Loucy (cell line): ENCODE measurements around the gene CCDC69.

Source experiments
- H2AFZ ChIP-seq: fragments of 200-600 bp; sonication (generic); 2 replicates; pipeline ENCODE4 v1.6.0; 2016; ENCODE audit warnings: antibody characterized with exemption, mild to moderate bottlenecking, low read length, moderate library complexity
- H3F3A ChIP-seq: fragments of 200-600 bp; 2 replicates; pipeline ENCODE4 v1.6.0; 2016; ENCODE audit warnings: antibody characterized with exemption, low read depth, mild to moderate bottlenecking
- H3K27me3 ChIP-seq: fragments of 200-600 bp; sonication (generic); 2 replicates; pipeline ENCODE4 v1.6.1; 2014; ENCODE audit warnings: low read length, mild to moderate bottlenecking; ENCODE audit not compliant: insufficient read depth, poor library complexity, severe bottlenecking
- H3K36me3 ChIP-seq: fragments of 200-600 bp; sonication (generic); 2 replicates; pipeline ENCODE4 v1.6.1; 2016; ENCODE audit warnings: low read length; ENCODE audit not compliant: insufficient read depth
- H3K4me1 ChIP-seq: fragments of 200-600 bp; sonication (generic); 2 replicates; pipeline ENCODE4 v1.5.1; 2014; ENCODE audit warnings: low read length, mild to moderate bottlenecking; ENCODE audit not compliant: insufficient read depth, poor library complexity, severe bottlenecking
- H3K4me2 ChIP-seq: fragments of 200-600 bp; sonication (generic); 2 replicates; pipeline ENCODE4 v1.6.0; 2014; ENCODE audit warnings: antibody characterized with exemption, low read length, low read depth, mild to moderate bottlenecking; ENCODE audit not compliant: poor library complexity, severe bottlenecking
- H3K4me3 ChIP-seq: fragments of 200-600 bp; sonication (generic); 2 replicates; pipeline ENCODE4 v1.5.1; 2014; ENCODE audit warnings: low read length, mild to moderate bottlenecking, mixed read lengths; ENCODE audit not compliant: poor library complexity, severe bottlenecking
- H3K79me2 ChIP-seq: fragments of 200-600 bp; sonication (generic); 2 replicates; pipeline ENCODE4 v1.6.1; 2014; ENCODE audit warnings: low read length; ENCODE audit not compliant: insufficient read depth
- H3K9ac ChIP-seq: fragments of 200-600 bp; sonication (generic); 2 replicates; pipeline ENCODE4 v1.6.0; 2014; ENCODE audit warnings: mild to moderate bottlenecking, low read depth, low read length, moderate library complexity; ENCODE audit not compliant: poor library complexity, severe bottlenecking
- H3K9me2 ChIP-seq: fragments of 200-600 bp; sonication (generic); replicated peaks from 2 replicates; pipeline ENCODE4 v1.6.1; 2016; ENCODE audit warnings: low read depth, low read length, mixed read lengths
- H3K9me3 ChIP-seq: fragments of 200-600 bp; sonication (generic); 2 replicates; pipeline ENCODE4 v1.6.1; 2014; ENCODE audit warnings: mild to moderate bottlenecking, antibody characterized with exemption, low read length, low read depth; ENCODE audit not compliant: insufficient read depth
- H4K20me1 ChIP-seq: fragments of 200-600 bp; sonication (generic); 2 replicates; pipeline ENCODE4 v1.6.0; 2014; ENCODE audit warnings: antibody characterized with exemption, low read length, mild to moderate bottlenecking; ENCODE audit not compliant: insufficient read depth, poor library complexity, severe bottlenecking
- EZH2phosphoT487 ChIP-seq: fragments of 200-600 bp; IDR thresholded peaks from 2 replicates; pipeline ENCODE4 v1.6.1; 2018; ENCODE audit warnings: antibody characterized with exemption, mild to moderate bottlenecking, moderate library complexity, borderline replicate concordance
- TF ChIP-seq, protein P1 (sequence below): fragments of 200-600 bp; sonication (generic); conservative IDR thresholded peaks from 2 replicates; pipeline ENCODE4 v1.5.1; 2014; ENCODE audit warnings: mild to moderate bottlenecking, antibody characterized with exemption, low read length

Gene CCDC69

DNA sequence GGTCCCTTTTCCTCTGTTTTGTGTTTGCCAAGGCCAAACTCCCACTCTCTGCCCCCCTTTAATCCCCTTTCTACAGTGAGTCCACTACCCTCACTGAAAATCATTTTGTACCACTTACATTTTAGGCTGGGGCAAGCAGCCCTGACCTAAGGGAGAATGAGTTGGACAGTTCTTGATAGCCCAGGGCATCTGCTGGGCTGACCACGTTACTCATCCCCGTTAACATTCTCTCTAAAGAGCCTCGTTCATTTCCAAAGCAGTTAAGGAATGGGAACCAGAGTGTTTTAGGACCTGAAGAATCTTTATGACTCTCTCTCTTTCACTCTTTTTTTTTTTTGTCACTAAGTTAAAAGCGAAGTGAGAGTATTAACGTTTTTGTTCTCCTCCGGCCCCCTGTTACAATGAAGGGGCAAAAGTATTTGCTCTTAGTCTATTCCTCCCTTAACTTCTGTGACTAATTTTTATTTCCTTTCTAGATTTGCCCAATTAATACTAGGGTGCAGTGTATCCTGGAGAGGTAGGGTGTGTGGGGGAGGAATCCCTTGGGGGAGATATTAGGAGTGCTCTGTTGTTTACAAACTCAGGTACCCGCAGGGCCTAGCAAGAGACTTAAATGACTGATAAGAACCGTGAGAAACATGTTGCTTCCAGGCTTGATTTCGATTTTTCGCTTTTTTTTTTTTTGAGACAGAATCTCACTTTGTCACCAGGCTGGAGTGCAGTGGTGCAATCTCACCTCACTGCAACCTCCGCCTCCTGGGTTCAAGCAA lies 43.8 kb upstream of the CCDC69 start:
- Histone ChIP-seq H3K9me3 (no peaks in the 10 kb centered on the region), H3K36me3 (peaks cover 9% of the 10 kb centered on the region; the same call in 1 of the 2 replicates), H3K4me2 (no peak overlapping the region), H3K79me2 (no peaks in the 10 kb centered on the region), H2AFZ (no peak overlapping the region), H3K9me2 (no peaks in the 10 kb centered on the region), H3F3A (no peaks in the 10 kb centered on the region), H3K4me1 (no peaks in the 10 kb centered on the region), H3K4me3 (no peak overlapping the region), H3K27me3 (no peaks in the 10 kb centered on the region), H4K20me1 (no peaks in the 10 kb centered on the region), H3K9ac (no peak overlapping the region)
- TF ChIP-seq, protein P1, sequence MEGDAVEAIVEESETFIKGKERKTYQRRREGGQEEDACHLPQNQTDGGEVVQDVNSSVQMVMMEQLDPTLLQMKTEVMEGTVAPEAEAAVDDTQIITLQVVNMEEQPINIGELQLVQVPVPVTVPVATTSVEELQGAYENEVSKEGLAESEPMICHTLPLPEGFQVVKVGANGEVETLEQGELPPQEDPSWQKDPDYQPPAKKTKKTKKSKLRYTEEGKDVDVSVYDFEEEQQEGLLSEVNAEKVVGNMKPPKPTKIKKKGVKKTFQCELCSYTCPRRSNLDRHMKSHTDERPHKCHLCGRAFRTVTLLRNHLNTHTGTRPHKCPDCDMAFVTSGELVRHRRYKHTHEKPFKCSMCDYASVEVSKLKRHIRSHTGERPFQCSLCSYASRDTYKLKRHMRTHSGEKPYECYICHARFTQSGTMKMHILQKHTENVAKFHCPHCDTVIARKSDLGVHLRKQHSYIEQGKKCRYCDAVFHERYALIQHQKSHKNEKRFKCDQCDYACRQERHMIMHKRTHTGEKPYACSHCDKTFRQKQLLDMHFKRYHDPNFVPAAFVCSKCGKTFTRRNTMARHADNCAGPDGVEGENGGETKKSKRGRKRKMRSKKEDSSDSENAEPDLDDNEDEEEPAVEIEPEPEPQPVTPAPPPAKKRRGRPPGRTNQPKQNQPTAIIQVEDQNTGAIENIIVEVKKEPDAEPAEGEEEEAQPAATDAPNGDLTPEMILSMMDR = no peak
- TF ChIP-seq EZH2phosphoT487 = no peak

DNA sequence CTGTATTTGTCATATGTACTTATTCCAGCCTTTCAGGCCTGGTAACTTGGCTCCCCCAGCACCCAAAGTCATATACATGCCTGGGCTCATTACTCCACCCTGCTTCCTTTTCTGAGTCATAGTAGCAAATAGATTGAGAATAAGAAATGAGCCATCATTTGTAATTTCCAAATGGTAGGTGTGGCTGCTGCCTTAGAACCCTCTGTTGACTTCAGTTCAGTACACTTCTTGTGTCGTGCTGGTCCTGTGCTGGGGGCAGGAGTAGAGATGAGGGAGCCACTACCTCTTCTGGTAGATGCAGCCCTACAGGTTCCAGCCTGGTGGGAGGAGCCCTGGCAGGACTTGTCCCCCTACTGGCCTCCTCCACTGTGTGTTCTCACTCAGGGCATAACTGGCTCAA lies 40.2 kb upstream of the CCDC69 start:
- Histone ChIP-seq H4K20me1 (no peaks in the 10 kb centered on the region), H3K9me2 (no peaks in the 10 kb centered on the region), H3K36me3 (peaks cover 9% of the 10 kb centered on the region; the same call in 1 of the 2 replicates), H3K9me3 (no peaks in the 10 kb centered on the region), H3K9ac (no peak overlapping the region), H3K4me1 (no peaks in the 10 kb centered on the region), H3K27me3 (no peaks in the 10 kb centered on the region), H2AFZ (no peak overlapping the region), H3K79me2 (no peaks in the 10 kb centered on the region), H3K4me2 (no peak overlapping the region), H3K4me3 (no peak overlapping the region), H3F3A (no peaks in the 10 kb centered on the region)
- TF ChIP-seq, protein P1 = no peak
- no peak for TF ChIP-seq EZH2phosphoT487

DNA sequence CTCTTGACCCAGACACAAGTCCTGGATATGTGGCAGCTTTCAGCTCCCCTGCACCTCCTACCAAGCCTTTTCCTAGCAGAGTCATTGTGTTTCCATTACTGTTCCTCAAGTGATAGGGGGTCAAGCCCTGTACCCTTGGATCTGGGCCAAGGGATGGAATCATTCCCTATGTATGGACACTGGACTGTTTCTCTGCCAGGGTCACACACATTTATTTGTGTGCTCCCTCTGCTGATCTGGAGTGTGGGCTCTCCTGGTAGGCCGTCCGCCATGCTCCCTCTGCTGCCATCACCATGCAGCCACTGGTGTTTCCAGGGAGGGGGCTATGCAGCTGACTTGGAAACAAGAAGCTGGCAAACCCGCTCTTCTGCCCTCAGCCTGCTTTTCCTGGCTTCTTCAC lies 38.6 kb upstream of the CCDC69 start:
- no peaks in the 10 kb centered on the region for H3F3A ChIP-seq
- no peaks in the 10 kb centered on the region for H3K79me2 ChIP-seq
- no peak overlapping the region for H2AFZ ChIP-seq
- no peaks in the 10 kb centered on the region for H3K9me2 ChIP-seq
- H3K36me3 ChIP-seq = peaks cover 9% of the 10 kb centered on the region; the same call in 1 of the 2 replicates
- H3K4me1 ChIP-seq = no peaks in the 10 kb centered on the region
- H3K9ac ChIP-seq = no peak overlapping the region
- no peaks in the 10 kb centered on the region for H3K27me3 ChIP-seq
- H3K4me3 ChIP-seq = no peak overlapping the region
- no peaks in the 10 kb centered on the region for H3K9me3 ChIP-seq
- H3K4me2 ChIP-seq = no peak overlapping the region
- no peaks in the 10 kb centered on the region for H4K20me1 ChIP-seq
- TF ChIP-seq, protein P1 = no peak
- no peak for TF ChIP-seq EZH2phosphoT487
